Fibroblast of skin of right quadriceps (primary cell): Measurements from ENCODE around the gene SPATA9.
"Not testable (repeated sequence)": the region's sequence is repeated elsewhere in the genome, so short reads cannot be mapped to it uniquely, and the experiment has no call there.

Experiments used
- DNase-seq: peaks from one replicate; pipeline ENCODE4 v3.0.0-alpha.2; 2013

The SPATA9 gene

GRCh38 chr5:95641741-95642220 is 41.0 kb downstream of the SPATA9 start:
- no peak for DNase-seq

GRCh38 chr5:95638632-95639031 is 44.2 kb downstream of the SPATA9 start:
- no peak for DNase-seq

- DNase-seq = no peak
Measured at GRCh38 chr5:95634081-95634480, 48.7 kb downstream of the SPATA9 start.

GRCh38 chr5:95633671-95634070 is 49.1 kb downstream of the SPATA9 start:
- no peak for DNase-seq

- DNase-seq = not testable (repeated sequence)
Measured at GRCh38 chr5:95632942-95633341, 49.8 kb downstream of the SPATA9 start.

- DNase-seq = peak; percentile 58
Measured at GRCh38 chr5:95631991-95632675, 50.7 kb downstream of the SPATA9 start.

GRCh38 chr5:95631255-95631958 is 51.4 kb downstream of the SPATA9 start:
- peak; percentile 74 for DNase-seq

- DNase-seq = no peak
Measured at GRCh38 chr5:95630394-95630917, 52.3 kb downstream of the SPATA9 start.

GRCh38 chr5:95628933-95629332 is 53.9 kb downstream of the SPATA9 start:
- no peak for DNase-seq

- no peak for DNase-seq
Measured at GRCh38 chr5:95627971-95628810, 54.6 kb downstream of the SPATA9 start.

GRCh38 chr5:95626701-95627100 is 56.1 kb downstream of the SPATA9 start:
- DNase-seq = no peak

GRCh38 chr5:95624368-95624767 is 58.4 kb downstream of the SPATA9 start:
- DNase-seq = no peak

GRCh38 chr5:95623706-95624105 is 59.1 kb downstream of the SPATA9 start:
- no peak for DNase-seq

- no peak for DNase-seq
Measured at GRCh38 chr5:95621839-95622629, 60.8 kb downstream of the SPATA9 start.

GRCh38 chr5:95620870-95621838 is 61.6 kb downstream of the SPATA9 start:
- peak; percentile 17 for DNase-seq

- DNase-seq = peak; percentile 32
Measured at GRCh38 chr5:95620030-95620869, 62.5 kb downstream of the SPATA9 start, which contains the start of gene GPR150. GPR150 (plus strand) TSS chr5:95620087; CDS start chr5:95620276, 189 bp downstream.

- no peak for DNase-seq
Measured at GRCh38 chr5:95619514-95620029, 63.2 kb downstream of the SPATA9 start.

- DNase-seq = peak; percentile 13
Measured at GRCh38 chr5:95619096-95619495, 63.7 kb downstream of the SPATA9 start.

GRCh38 chr5:95617057-95617456 is 65.7 kb downstream of the SPATA9 start:
- DNase-seq = no peak

GRCh38 chr5:95615164-95615467 is 67.7 kb downstream of the SPATA9 start:
- DNase-seq = no peak
